GM19468 (cell line): ENCODE results near the gene SAMD8.

Experiments used
- ATAC-seq: cut with Tn5 transposase; IDR thresholded peaks from one replicate; pipeline ENCODE4 v1.9.1; 2021; ENCODE audit warnings: mild to moderate bottlenecking, moderate library complexity, moderate number of reproducible peaks; ENCODE audit not compliant: unreplicated experiment; ENCODE audit errors: extremely low read depth

The SAMD8 gene

GRCh38 chr10:75111365-75111906 lies at the start of gene SAMD8:
TSS of gene SAMD8 (plus strand) at chr10:75111656. CDS start at chr10:75150529, 38,873 bp downstream.
- peak; percentile 83 for ATAC-seq

GRCh38 chr10:75061709-75062505 lies 49.5 kb upstream of the SAMD8 start:
- no peak for ATAC-seq

- ATAC-seq = no peak
These were observed 48.8 kb upstream of the SAMD8 start for GRCh38 chr10:75062506-75063299.

- ATAC-seq = no peak
These were observed 47.8 kb upstream of the SAMD8 start for GRCh38 chr10:75063461-75064230.

GRCh38 chr10:75065076-75065475 lies 46.4 kb upstream of the SAMD8 start:
- ATAC-seq = no peak

- ATAC-seq = no peak
These were observed 45.2 kb upstream of the SAMD8 start for GRCh38 chr10:75066271-75066670.

- no peak for ATAC-seq
These were observed 44.2 kb upstream of the SAMD8 start for GRCh38 chr10:75067272-75067671.

GRCh38 chr10:75068523-75068922 lies 42.9 kb upstream of the SAMD8 start:
- ATAC-seq = no peak

- no peak for ATAC-seq
These were observed 41.0 kb upstream of the SAMD8 start for GRCh38 chr10:75070476-75070875.

GRCh38 chr10:75070961-75071428 lies 40.5 kb upstream of the SAMD8 start:
- ATAC-seq = no peak

- ATAC-seq = no peak
These were observed 39.7 kb upstream of the SAMD8 start for GRCh38 chr10:75071756-75072155.

- no peak for ATAC-seq
These were observed 38.7 kb upstream of the SAMD8 start for GRCh38 chr10:75072727-75073126.

- no peak for ATAC-seq
These were observed 38.0 kb upstream of the SAMD8 start for GRCh38 chr10:75073442-75073841.

- no peak for ATAC-seq
These were observed 36.6 kb upstream of the SAMD8 start for GRCh38 chr10:75074711-75075445.

GRCh38 chr10:75076348-75076747 lies 35.1 kb upstream of the SAMD8 start:
- no peak for ATAC-seq

- no peak for ATAC-seq
These were observed 31.9 kb upstream of the SAMD8 start for GRCh38 chr10:75079436-75080083.

GRCh38 chr10:75080554-75080953 lies 30.9 kb upstream of the SAMD8 start:
- no peak for ATAC-seq

GRCh38 chr10:75081379-75081778 lies 30.1 kb upstream of the SAMD8 start:
- no peak for ATAC-seq
